ENCODE data around the gene RUVBL1.

Gene RUVBL1

DNA sequence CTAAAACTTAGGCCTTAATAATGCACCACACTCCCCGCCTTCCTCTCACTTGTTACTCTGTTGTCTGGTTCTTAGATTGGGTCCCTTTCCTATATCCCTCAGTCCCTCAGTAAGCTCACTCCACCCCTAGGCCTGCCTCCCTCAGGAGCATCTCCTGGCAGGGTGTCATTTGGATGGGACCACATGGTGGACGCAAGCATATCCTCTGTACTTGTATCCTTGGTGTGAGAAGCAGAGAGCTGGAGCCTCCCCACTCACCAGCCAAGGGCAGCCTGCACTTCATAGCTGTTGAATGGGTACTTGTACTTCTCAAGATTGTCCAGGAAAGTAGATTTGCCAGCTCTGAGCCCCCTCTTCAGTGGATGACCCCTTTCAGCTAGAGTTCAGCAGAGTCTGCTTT, 59.7 kb downstream of the RUVBL1 start:
- Histone ChIP-seq H3K9ac (ENCODE audit: low read length) (no peak overlapping the region), H3K79me2 (ENCODE audit: low read length) (peaks cover 97% of the 10 kb centered on the region), H3K4me3 (ENCODE audit: low read length) (no peak overlapping the region), H3K27me3 (replicated peaks; ENCODE audit: insufficient read depth, low read length) (no peaks in the 10 kb centered on the region), H3K4me1 (ENCODE audit: low read length) (no peaks in the 10 kb centered on the region), H4K20me1 (ENCODE audit: insufficient read depth, low read length) (peaks cover 31% of the 10 kb centered on the region; the same call in 1 of the 2 replicates), H3K36me3 (replicated peaks; ENCODE audit: insufficient read depth, low read length) (peaks cover 61% of the 10 kb centered on the region), H2AFZ (ENCODE audit: low read length) (no peak overlapping the region), H3F3A (ENCODE audit: insufficient read depth, low read length) (peaks cover 10% of the 10 kb centered on the region), H3K9me2 (replicated peaks; ENCODE audit: insufficient read depth, low read length) (no peaks in the 10 kb centered on the region), H3K4me2 (ENCODE audit: low read depth, low read length) (no peak overlapping the region), H3K27ac (ENCODE audit: low read length) (no peak overlapping the region), H3K9me3 (replicated peaks; ENCODE audit: insufficient read depth, low read length) (no peaks in the 10 kb centered on the region)
- DNase-seq: no peak
- no peak for TF ChIP-seq EZH2phosphoT487 (IDR thresholded peaks at IDR 0.05; ENCODE audit: low read length)
- no peak for TF ChIP-seq EZH2 (optimal IDR thresholded peaks at IDR 0.05; ENCODE audit: low read depth, low read length)
- TF ChIP-seq, protein P1, sequence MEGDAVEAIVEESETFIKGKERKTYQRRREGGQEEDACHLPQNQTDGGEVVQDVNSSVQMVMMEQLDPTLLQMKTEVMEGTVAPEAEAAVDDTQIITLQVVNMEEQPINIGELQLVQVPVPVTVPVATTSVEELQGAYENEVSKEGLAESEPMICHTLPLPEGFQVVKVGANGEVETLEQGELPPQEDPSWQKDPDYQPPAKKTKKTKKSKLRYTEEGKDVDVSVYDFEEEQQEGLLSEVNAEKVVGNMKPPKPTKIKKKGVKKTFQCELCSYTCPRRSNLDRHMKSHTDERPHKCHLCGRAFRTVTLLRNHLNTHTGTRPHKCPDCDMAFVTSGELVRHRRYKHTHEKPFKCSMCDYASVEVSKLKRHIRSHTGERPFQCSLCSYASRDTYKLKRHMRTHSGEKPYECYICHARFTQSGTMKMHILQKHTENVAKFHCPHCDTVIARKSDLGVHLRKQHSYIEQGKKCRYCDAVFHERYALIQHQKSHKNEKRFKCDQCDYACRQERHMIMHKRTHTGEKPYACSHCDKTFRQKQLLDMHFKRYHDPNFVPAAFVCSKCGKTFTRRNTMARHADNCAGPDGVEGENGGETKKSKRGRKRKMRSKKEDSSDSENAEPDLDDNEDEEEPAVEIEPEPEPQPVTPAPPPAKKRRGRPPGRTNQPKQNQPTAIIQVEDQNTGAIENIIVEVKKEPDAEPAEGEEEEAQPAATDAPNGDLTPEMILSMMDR (IDR thresholded peaks at IDR 0.05; ENCODE audit: low read length): no peak

DNA sequence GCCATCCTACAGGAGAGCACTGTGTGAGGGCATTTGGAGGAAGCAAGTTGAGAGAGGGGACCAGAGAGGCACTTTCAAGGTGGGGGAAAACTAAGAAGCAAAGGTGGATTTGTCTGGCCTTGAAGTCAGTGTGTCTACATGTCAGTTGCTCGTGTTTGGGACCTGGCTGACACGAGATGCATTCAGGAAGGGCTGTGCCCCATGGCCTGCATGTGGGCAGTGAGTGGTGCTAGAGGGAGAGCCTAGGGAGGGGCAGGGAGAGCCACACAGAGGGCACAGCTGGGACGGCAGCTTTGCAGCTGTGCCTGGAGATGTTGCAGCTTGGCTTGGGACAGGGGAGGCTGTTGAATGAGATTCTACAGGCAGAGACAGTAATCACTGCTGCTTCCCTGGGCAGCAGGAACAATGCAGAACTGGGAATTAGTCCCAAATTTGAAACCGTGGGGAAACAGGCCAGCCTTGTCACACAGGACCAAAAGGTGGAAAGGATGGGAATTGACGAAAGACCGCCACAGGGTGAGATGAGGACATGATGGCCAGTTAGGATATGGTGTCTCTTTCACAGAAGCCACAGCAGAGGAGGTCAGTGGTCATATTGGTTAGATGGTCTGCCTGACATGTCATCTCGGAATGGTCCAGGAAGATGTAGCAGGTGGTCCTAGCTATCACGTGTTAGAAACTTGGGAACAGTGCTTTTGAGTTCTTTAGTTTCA, 61.4 kb downstream of the RUVBL1 start:
- peaks cover 93% of the 10 kb centered on the region for H3K79me2 ChIP-seq (ENCODE audit: low read length)

DNA sequence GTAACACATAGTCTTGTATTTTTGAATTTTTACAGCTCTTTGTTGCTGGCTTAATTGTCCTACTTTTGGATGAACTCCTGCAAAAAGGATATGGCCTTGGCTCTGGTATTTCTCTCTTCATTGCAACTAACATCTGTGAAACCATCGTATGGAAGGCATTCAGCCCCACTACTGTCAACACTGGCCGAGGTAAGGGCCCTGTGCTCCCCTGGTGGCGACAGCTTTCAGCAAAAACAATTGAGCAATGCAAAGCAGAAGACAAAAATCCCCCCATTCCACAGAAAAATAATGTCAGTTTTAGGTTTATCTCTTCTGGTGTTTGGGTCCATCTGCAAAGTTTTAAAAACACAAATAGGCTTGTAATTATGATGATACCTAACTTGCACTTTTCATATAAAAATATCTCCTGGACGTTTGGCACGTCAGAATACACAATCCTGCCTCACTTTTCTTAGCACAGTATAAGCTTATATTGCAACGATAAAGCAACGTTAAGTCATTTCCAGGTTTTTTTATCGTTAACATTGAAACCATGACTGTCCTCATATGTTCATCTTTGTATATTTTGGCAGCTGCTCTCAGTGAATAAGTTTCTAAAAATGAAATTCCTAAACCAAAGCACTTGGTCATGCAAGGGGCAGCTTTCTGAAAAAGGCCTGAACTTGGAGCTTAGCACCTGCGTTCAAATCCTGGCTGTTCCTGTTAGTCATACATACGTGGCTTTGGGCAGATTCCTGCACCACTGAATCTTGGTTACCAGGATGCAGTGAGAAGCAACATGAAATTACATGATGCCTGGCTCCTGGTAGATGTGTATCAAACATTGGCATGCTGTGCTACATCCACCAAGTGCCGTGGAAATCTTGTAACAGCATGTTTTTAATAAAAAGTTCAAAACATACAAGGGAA, 62.9 kb downstream of the RUVBL1 start:
- H4K20me1 ChIP-seq (ENCODE audit: insufficient read depth, low read length): peaks cover 32% of the 10 kb centered on the region
- no peak overlapping the region for H2AFZ ChIP-seq (ENCODE audit: low read length)
- no peak overlapping the region for H3K27ac ChIP-seq (ENCODE audit: low read length)
- DNase-seq: no peak
- no peaks in the 10 kb centered on the region for H3K9me2 ChIP-seq (replicated peaks; ENCODE audit: insufficient read depth, low read length)
- H3K4me3 ChIP-seq (ENCODE audit: low read length): no peak overlapping the region
- peaks cover 10% of the 10 kb centered on the region for H3F3A ChIP-seq (ENCODE audit: insufficient read depth, low read length)
- no peaks in the 10 kb centered on the region for H3K27me3 ChIP-seq (replicated peaks; ENCODE audit: insufficient read depth, low read length)
- peaks cover 92% of the 10 kb centered on the region for H3K79me2 ChIP-seq (ENCODE audit: low read length)
- TF ChIP-seq EZH2phosphoT487 (IDR thresholded peaks at IDR 0.05; ENCODE audit: low read length) (no peak), EZH2 (optimal IDR thresholded peaks at IDR 0.05; ENCODE audit: low read depth, low read length) (no peak)
- TF ChIP-seq, protein P1 (IDR thresholded peaks at IDR 0.05; ENCODE audit: low read length): no peak
- no peak overlapping the region for H3K4me2 ChIP-seq (ENCODE audit: low read depth, low read length)
- H3K9ac ChIP-seq (ENCODE audit: low read length): no peak overlapping the region
- H3K9me3 ChIP-seq (replicated peaks; ENCODE audit: insufficient read depth, low read length): no peaks in the 10 kb centered on the region
- H3K4me1 ChIP-seq (ENCODE audit: low read length): no peaks in the 10 kb centered on the region
- H3K36me3 ChIP-seq (replicated peaks; ENCODE audit: insufficient read depth, low read length): peaks cover 45% of the 10 kb centered on the region

More for the DNA sequence above, 61.4 kb downstream of the RUVBL1 start:
- H3K9me2 ChIP-seq (replicated peaks; ENCODE audit: insufficient read depth, low read length): no peaks in the 10 kb centered on the region
- peaks cover 10% of the 10 kb centered on the region for H3F3A ChIP-seq (ENCODE audit: insufficient read depth, low read length)
- no peak overlapping the region for H3K4me2 ChIP-seq (ENCODE audit: low read depth, low read length)
- H3K9ac ChIP-seq (ENCODE audit: low read length): no peak overlapping the region
- no peak overlapping the region for H3K27ac ChIP-seq (ENCODE audit: low read length)
- H3K9me3 ChIP-seq (replicated peaks; ENCODE audit: insufficient read depth, low read length): no peaks in the 10 kb centered on the region
- no peak overlapping the region for H2AFZ ChIP-seq (ENCODE audit: low read length)
- H3K36me3 ChIP-seq (replicated peaks; ENCODE audit: insufficient read depth, low read length): peaks cover 46% of the 10 kb centered on the region
- H3K4me3 ChIP-seq (ENCODE audit: low read length): no peak overlapping the region
- no peaks in the 10 kb centered on the region for H3K4me1 ChIP-seq (ENCODE audit: low read length)
- TF ChIP-seq, protein P1 (IDR thresholded peaks at IDR 0.05; ENCODE audit: low read length): no peak
- TF ChIP-seq EZH2 (optimal IDR thresholded peaks at IDR 0.05; ENCODE audit: low read depth, low read length): no peak
- no peak for TF ChIP-seq EZH2phosphoT487 (IDR thresholded peaks at IDR 0.05; ENCODE audit: low read length)
- no peaks in the 10 kb centered on the region for H3K27me3 ChIP-seq (replicated peaks; ENCODE audit: insufficient read depth, low read length)
- peaks cover 27% of the 10 kb centered on the region; the same call in 1 of the 2 replicates for H4K20me1 ChIP-seq (ENCODE audit: insufficient read depth, low read length)
- DNase-seq: no peak

All from MM.1S (cell line).